Body of pancreas (tissue), 4 donors: ENCODE results near the gene ST6GALNAC3.
"Not testable (repeated sequence)": the region's sequence is repeated elsewhere in the genome, so short reads cannot be mapped to it uniquely, and the experiment has no call there.

Experiments
- POLR2A ChIP-seq, 3 donors: fragments of 450-650 bp; IDR thresholded peaks; one replicate each; pipeline ENCODE4 v1.6.1; 2016; ENCODE audit warnings: antibody characterized with exemption in 3 of 3, mild to moderate bottlenecking in 2 of 3
- TF ChIP-seq, protein P1 (sequence below), 7 experiments: fragments of 450-650 bp in 4 of 7; fragments of 200-600 bp in 3 of 7; sonication (generic) in 3 of 7; IDR thresholded peaks; one replicate each; pipeline ENCODE4 v1.5.1; 2016 to 2019; ENCODE audit warnings: antibody characterized with exemption in 7 of 7

DNA sequence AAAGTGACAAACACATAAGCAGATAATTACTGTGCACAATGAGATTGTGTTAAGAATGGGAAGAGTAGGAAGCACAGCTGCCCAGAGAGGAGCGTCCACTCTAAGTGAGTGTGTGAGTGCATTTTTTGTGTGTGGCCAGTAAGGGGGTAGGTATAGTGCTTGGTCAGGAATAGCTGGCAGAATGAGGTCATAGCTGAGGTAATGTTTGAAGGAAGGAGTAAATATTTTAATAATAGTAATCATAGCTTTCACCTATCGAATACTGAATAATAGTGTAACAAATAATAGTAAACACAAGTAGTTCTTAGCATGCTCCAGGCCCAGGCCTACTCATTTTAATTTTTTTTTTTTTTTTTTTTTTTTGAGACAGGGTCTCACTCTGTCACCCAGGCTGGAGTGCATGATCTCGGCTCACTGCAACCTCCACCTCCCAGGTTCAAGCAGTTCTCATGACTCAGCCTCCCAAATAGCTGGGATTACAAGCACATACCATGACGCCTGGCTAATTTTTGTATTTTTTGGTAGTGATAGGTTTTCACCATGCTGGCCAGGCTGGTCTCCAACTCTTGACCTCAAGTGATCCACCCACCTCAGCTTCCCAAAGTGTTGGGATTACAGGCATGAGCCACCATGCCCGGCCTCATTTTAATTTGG is 49.0 kb downstream of the ST6GALNAC3 start:
- TF ChIP-seq, protein P1, sequence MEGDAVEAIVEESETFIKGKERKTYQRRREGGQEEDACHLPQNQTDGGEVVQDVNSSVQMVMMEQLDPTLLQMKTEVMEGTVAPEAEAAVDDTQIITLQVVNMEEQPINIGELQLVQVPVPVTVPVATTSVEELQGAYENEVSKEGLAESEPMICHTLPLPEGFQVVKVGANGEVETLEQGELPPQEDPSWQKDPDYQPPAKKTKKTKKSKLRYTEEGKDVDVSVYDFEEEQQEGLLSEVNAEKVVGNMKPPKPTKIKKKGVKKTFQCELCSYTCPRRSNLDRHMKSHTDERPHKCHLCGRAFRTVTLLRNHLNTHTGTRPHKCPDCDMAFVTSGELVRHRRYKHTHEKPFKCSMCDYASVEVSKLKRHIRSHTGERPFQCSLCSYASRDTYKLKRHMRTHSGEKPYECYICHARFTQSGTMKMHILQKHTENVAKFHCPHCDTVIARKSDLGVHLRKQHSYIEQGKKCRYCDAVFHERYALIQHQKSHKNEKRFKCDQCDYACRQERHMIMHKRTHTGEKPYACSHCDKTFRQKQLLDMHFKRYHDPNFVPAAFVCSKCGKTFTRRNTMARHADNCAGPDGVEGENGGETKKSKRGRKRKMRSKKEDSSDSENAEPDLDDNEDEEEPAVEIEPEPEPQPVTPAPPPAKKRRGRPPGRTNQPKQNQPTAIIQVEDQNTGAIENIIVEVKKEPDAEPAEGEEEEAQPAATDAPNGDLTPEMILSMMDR (IDR thresholded peaks at IDR 0.05) = not testable (repeated sequence)
- not testable (repeated sequence) for TF ChIP-seq POLR2A (IDR thresholded peaks at IDR 0.05)
